CD4-positive, alpha-beta T cell (primary cell): ENCODE measurements around the gene RPS25. TPM values are rescaled to one million over a fixed set of nuclear protein-coding genes. Genes with fewer than 3 reads are reported as not detected.
"Not testable (repeated sequence)": the region's sequence is repeated elsewhere in the genome, so short reads cannot be mapped to it uniquely, and the experiment has no call there.

Source experiments
- ATAC-seq: fragments of 200-7000 bp; cut with Tn5 transposase; one replicate; pipeline ENCODE4 v1.10.0; 2022; ENCODE audit warnings: mild to moderate bottlenecking; ENCODE audit not compliant: poor library complexity
- CTCF ChIA-PET: fragments of 350-600 bp; sonication (Branson Sonifier 250); formaldehyde crosslinking; loops from one replicate; lab custom pipeline; 2021; ENCODE audit warnings: antibody characterized with exemption, inconsistent platforms; lab: Charles Lee
- POLR2A ChIA-PET: fragments of 350-600 bp; sonication (Branson Sonifier 250); formaldehyde crosslinking; loops from one replicate; lab custom pipeline; 2021; ENCODE audit warnings: antibody characterized with exemption, inconsistent platforms; lab: Charles Lee
- DNase-seq, 14 experiments: peaks; one replicate each; pipeline ENCODE4 v3.0.0-alpha.2; 2013 to 2020; ENCODE audit warnings: mixed read lengths in 2 of 14
- H3K27ac ChIP-seq, 2 donors: one replicate each; pipeline versions ENCODE4 v1.5.1 to v1.7.0; 2013; ENCODE audit warnings: low read length in 2 of 2, low read depth in 1 of 2, mild to moderate bottlenecking in 1 of 2
- H3K27me3 ChIP-seq, 2 experiments: 1 replicate in 1 of 2; 2 replicates in 1 of 2; pipeline versions ENCODE4 v1.6.1 to v1.7.0; 2013; ENCODE audit warnings: low read length in 2 of 2, control low read depth in 1 of 2, mild to moderate bottlenecking in 1 of 2, moderate library complexity in 1 of 2; ENCODE audit not compliant: insufficient read depth in 2 of 2, control insufficient read depth in 1 of 2
- H3K36me3 ChIP-seq: one replicate; pipeline ENCODE4 v1.6.1; 2013; ENCODE audit warnings: low read length, control low read depth; ENCODE audit not compliant: insufficient read depth
- H3K4me1 ChIP-seq: one replicate; pipeline ENCODE4 v1.6.1; 2013; ENCODE audit warnings: low read length, control low read depth; ENCODE audit not compliant: insufficient read depth
- H3K4me3 ChIP-seq: one replicate; pipeline ENCODE4 v1.5.1; 2013; ENCODE audit warnings: mild to moderate bottlenecking, low read length, moderate library complexity
- H3K9me3 ChIP-seq, 2 experiments: 1 replicate in 1 of 2; 2 replicates in 1 of 2; pipeline versions ENCODE4 v1.6.1 to v1.7.0; 2013; ENCODE audit warnings: low read length in 2 of 2, mild to moderate bottlenecking in 2 of 2, control low read depth in 1 of 2, moderate library complexity in 1 of 2; ENCODE audit not compliant: control insufficient read depth in 1 of 2, insufficient read depth in 1 of 2
- H3K27ac Mint-ChIP-seq: one replicate; pipeline ENCODE4 v1.8.0; 2020; ENCODE audit warnings: mixed read lengths
- H3K27me3 Mint-ChIP-seq: one replicate; pipeline ENCODE4 v1.8.0; 2021; ENCODE audit warnings: mixed read lengths
- H3K36me3 Mint-ChIP-seq: one replicate; pipeline ENCODE4 v1.8.0; 2021; ENCODE audit warnings: low read depth, mixed read lengths
- H3K4me1 Mint-ChIP-seq: one replicate; pipeline ENCODE4 v1.8.0; 2021; ENCODE audit warnings: low read depth, mixed read lengths
- H3K4me3 Mint-ChIP-seq: one replicate; pipeline ENCODE4 v1.8.0; 2020; ENCODE audit warnings: mild to moderate bottlenecking, mixed read lengths
- H3K9me3 Mint-ChIP-seq: one replicate; pipeline ENCODE4 v1.8.0; 2020; ENCODE audit warnings: mixed read lengths
- CTCF ChIP-seq: fragments of 200-600 bp; IDR thresholded peaks from one replicate; pipeline ENCODE4 v1.8.0; 2022; ENCODE audit warnings: antibody characterized with exemption, mild to moderate bottlenecking
- intact Hi-C, 2 experiments: fragments of 100-400 bp; cut with DNase I in 1 of 2; cut with micrococcal nuclease in 1 of 2; formaldehyde crosslinking; loops; one replicate each; pipeline versions ENCODE4 v1.15.1 to v1.9.0; 2023 to 2025; cut with DNase I, micrococcal nuclease
- microRNA-seq: library from miRNA; unstranded; fragments of <30 nt; microRNA quantifications from one replicate; pipeline ENCODE4 v1.2.0, GENCODE V29; 2021; ENCODE audit warnings: borderline microRNAs expressed, borderline replicate concordance
- total RNA-seq, 174 experiments: library from RNA in 2 of 174; stranded (reverse) in 2 of 174; gene quantifications; one replicate each; pipeline ENCODE4 v1.2.3 and lab custom pipeline; 2021 to 2026

RPS25 gene
- total RNA-seq, 2 experiments from 2014 or later, result 2,261 to 2,296 TPM

GRCh38 chr11:118971646-118972045 lies 46.5 kb downstream of the RPS25 start, which contains the start of gene FOXR1:
TSS of gene FOXR1 (plus strand) at chr11:118971761. CDS start at chr11:118971932, 171 bp downstream.
- peak in 1 of 14 experiments; percentile 14 for DNase-seq
- Histone ChIP-seq H3K27ac (no peak within 1 kb of the TSS), H3K4me3 (no peak within 1 kb of the TSS), H3K9me3 (peaks cover 0 to 4% of the 10 kb centered on the region in 2 experiments), H3K36me3 (no peaks in the 10 kb centered on the region), H3K27me3 (peaks cover 4 to 7% of the 10 kb centered on the region in 2 experiments), H3K4me1 (no peaks in the 10 kb centered on the region)
- intact Hi-C loops, result no loop called here
- Mint-ChIP-seq H3K27me3 (peaks cover 26% of the 10 kb centered on the region), H3K4me1 (no peaks in the 10 kb centered on the region), H3K27ac (no peak within 1 kb of the TSS), H3K36me3 (no peaks in the 10 kb centered on the region), H3K9me3 (no peaks in the 10 kb centered on the region), H3K4me3 (no peak within 1 kb of the TSS)
- no peak for ATAC-seq
- TF ChIP-seq CTCF, result no peak
- ChIA-PET CTCF (no interaction called here), POLR2A (no interaction called here)

- H3K4me3 Mint-ChIP-seq, CTCF ChIA-PET, H3K9me3 Mint-ChIP-seq, POLR2A ChIA-PET, H3K9me3 ChIP-seq, ATAC-seq, DNase-seq, H3K27ac ChIP-seq, H3K4me1 ChIP-seq, H3K27ac Mint-ChIP-seq, intact Hi-C loops, H3K36me3 ChIP-seq, H3K27me3 ChIP-seq, H3K36me3 Mint-ChIP-seq, H3K4me3 ChIP-seq, H3K4me1 Mint-ChIP-seq: not testable (repeated sequence)
- peaks cover 17% of the 10 kb centered on the region for H3K27me3 Mint-ChIP-seq
Measured at GRCh38 chr11:118969508-118969907, 48.6 kb downstream of the RPS25 start.

Small RNA genes lying within 50 kb of the gene (microRNA-seq; reads per million reads assigned to microRNA genes)
- gene MIR3656, result not detected

Other genes with a start within 250 kb of the RPS25 start
- gene DDX6, start 227.2 kb downstream of the RPS25 start, total RNA-seq, result 100 to 1,000 TPM; 341 to 355 TPM
- 10 to 100 TPM; 13.2 to 14.3 TPM for gene CXCR5, start 134.5 kb downstream of the RPS25 start, total RNA-seq
- 100 to 1,000 TPM; 326 to 332 TPM for gene BCL9L, start 92.4 kb downstream of the RPS25 start, total RNA-seq
- gene UPK2, start 62.0 kb downstream of the RPS25 start, total RNA-seq, result under 1 TPM in 1 of 2 experiments, not detected in 1; 0.27 TPM
- gene FOXR1, start 46.6 kb downstream of the RPS25 start, total RNA-seq, result not detected
- 100 to 1,000 TPM; 121 to 122 TPM for gene CENATAC, start 20.2 kb downstream of the RPS25 start, total RNA-seq
- gene TRAPPC4, start 423 bp upstream of the RPS25 start, total RNA-seq, result 100 to 1,000 TPM; 101 to 106 TPM
- 1 to 10 TPM; 5.2 to 6.6 TPM for gene SLC37A4, start 12.5 kb upstream of the RPS25 start, total RNA-seq
- 10 to 100 TPM; 76.5 to 81.4 TPM for gene HYOU1, start 38.9 kb upstream of the RPS25 start, total RNA-seq
- 10 to 100 TPM; 76.4 to 84.3 TPM for gene VPS11, start 49.5 kb upstream of the RPS25 start, total RNA-seq
- 1 to 10 TPM; 3.4 to 4.1 TPM for gene HMBS, start 66.5 kb upstream of the RPS25 start, total RNA-seq
- gene DPAGT1, start 83.5 kb upstream of the RPS25 start, total RNA-seq, result 10 to 100 TPM in 1 of 2 experiments, 1 to 10 TPM in 1; 9.5 to 11.7 TPM
- gene C2CD2L, start 89.0 kb upstream of the RPS25 start, total RNA-seq, result 10 to 100 TPM; 16.0 to 16.2 TPM
- gene HINFP, start 103.2 kb upstream of the RPS25 start, total RNA-seq, result 10 to 100 TPM; 17.6 to 20.5 TPM
- gene ABCG4, start 130.7 kb upstream of the RPS25 start, total RNA-seq, result under 1 TPM in 1 of 2 experiments, not detected in 1; 0.08 TPM
- 1 to 10 TPM; 4.2 to 5.4 TPM for gene NLRX1, start 150.4 kb upstream of the RPS25 start, total RNA-seq
- gene NHERF4, start 167.1 kb upstream of the RPS25 start, total RNA-seq, result under 1 TPM; 0.59 to 0.63 TPM
- 10 to 100 TPM; 19.5 to 20.8 TPM for gene CBL, start 188.0 kb upstream of the RPS25 start, total RNA-seq